Neural progenitor cell (in vitro differentiated cells): ENCODE data around the gene FMC1. TPM values are rescaled to one million over a fixed set of nuclear protein-coding genes. Genes with fewer than 3 reads are reported as not detected.
"Not testable (repeated sequence)": the region's sequence is repeated elsewhere in the genome, so short reads cannot be mapped to it uniquely, and the experiment has no call there.

Source experiments
- DNase-seq: peaks from one replicate; pipeline ENCODE4 v3.0.0-alpha.2; 2016; ENCODE audit warnings: low spot score
- H2AFZ ChIP-seq: fragments of 200-600 bp; sonication (generic); replicated peaks from 2 replicates; pipeline ENCODE4 v1.6.1; 2016; ENCODE audit warnings: antibody characterized with exemption
- H3F3A ChIP-seq: fragments of 200-600 bp; sonication (generic); 2 replicates; pipeline ENCODE4 v1.6.1; 2016; ENCODE audit warnings: antibody characterized with exemption, low read depth
- H3K27ac ChIP-seq: fragments of 200-600 bp; sonication (generic); 2 replicates; pipeline ENCODE4 v1.5.1; 2016; ENCODE audit warnings: mild to moderate bottlenecking
- H3K27me3 ChIP-seq: fragments of 200-600 bp; sonication (generic); 2 replicates; pipeline ENCODE4 v1.6.1; 2016; ENCODE audit warnings: mild to moderate bottlenecking, moderate library complexity
- H3K36me3 ChIP-seq: fragments of 200-600 bp; sonication (generic); 2 replicates; pipeline ENCODE4 v1.5.1; 2016
- H3K4me1 ChIP-seq: fragments of 200-600 bp; sonication (generic); 2 replicates; pipeline ENCODE4 v1.6.1; 2016; ENCODE audit warnings: mixed run types
- H3K4me2 ChIP-seq: fragments of 200-600 bp; sonication (generic); 2 replicates; pipeline ENCODE4 v1.6.1; 2016
- H3K4me3 ChIP-seq: fragments of 200-600 bp; sonication (generic); 2 replicates; pipeline ENCODE4 v1.5.1; 2016
- H3K79me2 ChIP-seq: fragments of 200-600 bp; sonication (generic); 2 replicates; pipeline ENCODE4 v1.6.1; 2016; ENCODE audit warnings: low read depth
- H3K9ac ChIP-seq: fragments of 200-600 bp; sonication (generic); 2 replicates; pipeline ENCODE4 v1.6.1; 2016
- H3K9me3 ChIP-seq: fragments of 200-600 bp; sonication (generic); 2 replicates; pipeline ENCODE4 v1.5.1; 2016; ENCODE audit warnings: low read depth
- H4K20me1 ChIP-seq: fragments of 200-600 bp; sonication (generic); 2 replicates; pipeline ENCODE4 v1.6.1; 2016; ENCODE audit warnings: low read depth
- H3K27ac Mint-ChIP-seq: 3 replicates; pipeline ENCODE4 v1.8.0; 2021; ENCODE audit warnings: mixed read lengths
- H3K27me3 Mint-ChIP-seq: 2 replicates; pipeline ENCODE4 v1.8.0; 2022; ENCODE audit warnings: low read depth, mild to moderate bottlenecking, inconsistent platforms, moderate library complexity, mixed read lengths; ENCODE audit not compliant: insufficient read depth
- H3K36me3 Mint-ChIP-seq: 3 replicates; pipeline ENCODE4 v1.8.0; 2021; ENCODE audit warnings: mixed read lengths
- H3K4me1 Mint-ChIP-seq: 3 replicates; pipeline ENCODE4 v1.8.0; 2021; ENCODE audit warnings: mixed read lengths
- H3K4me3 Mint-ChIP-seq: 3 replicates; pipeline ENCODE4 v1.8.0; 2021; ENCODE audit warnings: mild to moderate bottlenecking, moderate library complexity, mixed read lengths
- H3K9me3 Mint-ChIP-seq: 3 replicates; pipeline ENCODE4 v1.8.0; 2020; ENCODE audit warnings: mixed read lengths
- EZH2 ChIP-seq: fragments of 200-600 bp; sonication (generic); IDR thresholded peaks from 2 replicates; pipeline ENCODE4 v1.6.1; 2017; ENCODE audit warnings: antibody characterized with exemption, mild to moderate bottlenecking, moderate library complexity
- EZH2phosphoT487 ChIP-seq: fragments of 200-600 bp; sonication (generic); IDR thresholded peaks from 2 replicates; pipeline ENCODE4 v1.6.1; 2017; ENCODE audit warnings: antibody characterized with exemption
- total RNA-seq: library from RNA; depleted of rRNA; stranded (reverse); fragments of >200 nt; gene quantifications from 2 replicates; pipeline ENCODE4 v1.2.3, GENCODE V29; 2015; ENCODE audit warnings: low replicate concordance
- TF ChIP-seq, protein P1 (sequence below): fragments of 200-600 bp; sonication (generic); IDR thresholded peaks from 2 replicates; pipeline ENCODE4 v1.5.1; 2017; ENCODE audit warnings: antibody characterized with exemption, mild to moderate bottlenecking

The FMC1 gene
- total RNA-seq, 1 donor from 2014 or later, result 8.1 TPM

DNA sequence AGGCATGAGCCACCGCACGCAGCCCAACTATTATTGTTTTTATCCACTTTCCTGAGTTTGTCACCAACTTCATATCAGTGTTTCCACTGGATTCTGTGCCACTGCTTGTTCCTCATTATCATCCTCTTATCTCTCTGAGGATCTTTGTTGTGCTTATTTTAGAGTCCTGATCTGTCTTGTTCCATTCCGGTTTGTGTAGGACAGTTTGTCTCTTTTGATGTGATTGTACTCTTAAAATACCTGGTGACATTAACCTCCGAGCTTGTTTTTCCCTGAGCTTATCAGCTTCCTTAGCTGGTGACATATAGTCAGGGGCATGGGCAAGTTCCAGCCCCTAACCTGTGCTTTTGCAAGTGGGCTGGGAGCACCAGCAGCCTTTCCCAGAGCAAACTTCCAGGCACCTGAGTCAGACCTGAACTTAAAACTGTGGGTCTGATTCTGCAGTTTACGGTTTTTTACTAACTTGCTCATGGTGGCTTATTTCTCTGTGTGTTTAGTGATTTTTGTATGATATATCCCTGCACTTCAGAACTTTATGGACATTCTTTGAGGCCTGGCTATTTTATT is 23.1 kb upstream of the FMC1 start:
- H4K20me1 ChIP-seq, result no peaks in the 10 kb centered on the region
- H3K4me1 Mint-ChIP-seq, result no peaks in the 10 kb centered on the region
- H3K9me3 ChIP-seq, result no peaks in the 10 kb centered on the region
- H2AFZ ChIP-seq, result no peak overlapping the region
- H3K27ac ChIP-seq, result no peak overlapping the region
- no peaks in the 10 kb centered on the region for H3K36me3 ChIP-seq
- no peaks in the 10 kb centered on the region for H3K36me3 Mint-ChIP-seq
- no peaks in the 10 kb centered on the region for H3K4me1 ChIP-seq
- H3F3A ChIP-seq, result no peaks in the 10 kb centered on the region
- no peak overlapping the region for H3K9ac ChIP-seq
- H3K27me3 Mint-ChIP-seq, result peaks cover 7% of the 10 kb centered on the region
- no peak for DNase-seq
- H3K4me2 ChIP-seq, result no peak overlapping the region
- H3K9me3 Mint-ChIP-seq, result no peaks in the 10 kb centered on the region
- no peaks in the 10 kb centered on the region for H3K27me3 ChIP-seq
- no peak overlapping the region for H3K4me3 Mint-ChIP-seq
- H3K4me3 ChIP-seq, result no peak overlapping the region
- no peaks in the 10 kb centered on the region for H3K79me2 ChIP-seq
- TF ChIP-seq, protein P1, sequence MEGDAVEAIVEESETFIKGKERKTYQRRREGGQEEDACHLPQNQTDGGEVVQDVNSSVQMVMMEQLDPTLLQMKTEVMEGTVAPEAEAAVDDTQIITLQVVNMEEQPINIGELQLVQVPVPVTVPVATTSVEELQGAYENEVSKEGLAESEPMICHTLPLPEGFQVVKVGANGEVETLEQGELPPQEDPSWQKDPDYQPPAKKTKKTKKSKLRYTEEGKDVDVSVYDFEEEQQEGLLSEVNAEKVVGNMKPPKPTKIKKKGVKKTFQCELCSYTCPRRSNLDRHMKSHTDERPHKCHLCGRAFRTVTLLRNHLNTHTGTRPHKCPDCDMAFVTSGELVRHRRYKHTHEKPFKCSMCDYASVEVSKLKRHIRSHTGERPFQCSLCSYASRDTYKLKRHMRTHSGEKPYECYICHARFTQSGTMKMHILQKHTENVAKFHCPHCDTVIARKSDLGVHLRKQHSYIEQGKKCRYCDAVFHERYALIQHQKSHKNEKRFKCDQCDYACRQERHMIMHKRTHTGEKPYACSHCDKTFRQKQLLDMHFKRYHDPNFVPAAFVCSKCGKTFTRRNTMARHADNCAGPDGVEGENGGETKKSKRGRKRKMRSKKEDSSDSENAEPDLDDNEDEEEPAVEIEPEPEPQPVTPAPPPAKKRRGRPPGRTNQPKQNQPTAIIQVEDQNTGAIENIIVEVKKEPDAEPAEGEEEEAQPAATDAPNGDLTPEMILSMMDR, result no peak
- TF ChIP-seq EZH2phosphoT487 (no peak), EZH2 (no peak)
- no peak overlapping the region for H3K27ac Mint-ChIP-seq

DNA sequence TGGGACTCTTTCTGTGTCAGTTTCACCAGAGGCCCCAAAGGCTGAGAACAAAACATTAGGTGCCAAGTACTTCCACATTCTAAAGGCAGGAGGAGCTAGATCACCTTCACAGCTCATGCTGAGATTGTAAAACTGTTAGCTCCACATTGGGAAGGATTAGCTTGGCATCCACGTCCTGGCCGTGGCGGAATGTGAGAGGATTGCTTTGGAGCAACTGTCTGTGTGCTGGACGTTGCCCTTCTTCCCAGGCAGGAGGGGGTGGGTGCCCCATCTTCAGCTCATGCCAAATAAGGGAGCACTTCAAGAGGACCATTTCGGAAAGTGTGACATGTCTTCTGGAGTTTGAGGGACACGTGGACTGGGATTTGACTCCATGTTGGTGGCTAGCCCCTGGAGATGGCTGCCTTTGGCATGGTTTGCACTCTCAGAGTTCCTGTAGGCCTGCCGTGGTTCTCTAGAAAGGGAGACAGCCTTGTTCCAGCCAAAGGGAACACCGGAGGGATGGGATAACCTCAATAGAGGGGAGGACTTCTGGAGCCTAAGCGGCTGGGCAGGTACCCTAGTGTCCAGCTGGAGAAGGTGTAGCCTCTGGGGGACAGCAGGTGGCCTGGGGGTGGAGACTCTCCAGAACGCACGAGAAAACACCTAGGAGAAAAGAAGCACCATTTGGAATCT is 19.9 kb upstream of the FMC1 start:
- no peaks in the 10 kb centered on the region for H3K36me3 ChIP-seq
- no peak overlapping the region for H2AFZ ChIP-seq
- DNase-seq, result peak; percentile 30
- no peaks in the 10 kb centered on the region for H3K36me3 Mint-ChIP-seq
- no peaks in the 10 kb centered on the region for H3K27me3 ChIP-seq
- H3K9ac ChIP-seq, result no peak overlapping the region
- H3K9me3 ChIP-seq, result no peaks in the 10 kb centered on the region
- H3K4me1 Mint-ChIP-seq, result no peaks in the 10 kb centered on the region
- H3K4me3 ChIP-seq, result no peak overlapping the region
- peaks cover 4% of the 10 kb centered on the region for H3K27me3 Mint-ChIP-seq
- no peak overlapping the region for H3K4me3 Mint-ChIP-seq
- no peak overlapping the region for H3K4me2 ChIP-seq
- H3K79me2 ChIP-seq, result no peaks in the 10 kb centered on the region
- no peaks in the 10 kb centered on the region for H4K20me1 ChIP-seq
- TF ChIP-seq, protein P1, result peak; percentile 28
- TF ChIP-seq EZH2, result no peak
- no peak overlapping the region for H3K27ac Mint-ChIP-seq
- no peaks in the 10 kb centered on the region for H3F3A ChIP-seq
- no peaks in the 10 kb centered on the region for H3K9me3 Mint-ChIP-seq
- no peak overlapping the region for H3K27ac ChIP-seq
- no peaks in the 10 kb centered on the region for H3K4me1 ChIP-seq

DNA sequence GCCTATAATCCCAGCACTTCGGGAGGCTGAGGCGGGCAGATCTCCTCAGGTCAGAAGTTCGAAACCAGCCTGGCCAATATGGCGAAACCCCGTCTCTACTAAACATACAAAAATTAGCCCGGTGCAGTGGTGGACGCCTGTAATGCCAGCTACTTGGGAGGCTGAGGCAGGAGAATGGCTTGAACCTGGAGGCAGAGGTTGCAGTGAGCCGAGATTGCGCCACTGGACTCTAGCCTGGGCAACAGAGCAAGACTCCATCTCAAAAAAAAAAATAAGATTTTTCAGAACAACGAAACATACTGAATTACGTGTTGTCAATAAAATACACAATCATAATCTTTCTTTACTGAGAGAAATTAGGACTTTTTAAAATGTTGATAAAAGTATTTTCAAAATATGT is 16.4 kb upstream of the FMC1 start:
- H3K27me3 ChIP-seq, H3K36me3 Mint-ChIP-seq, H3K4me1 Mint-ChIP-seq, H2AFZ ChIP-seq, H3K9ac ChIP-seq, H3F3A ChIP-seq, H4K20me1 ChIP-seq, DNase-seq, H3K4me3 Mint-ChIP-seq, H3K27ac ChIP-seq, H3K4me2 ChIP-seq, H3K79me2 ChIP-seq, H3K4me3 ChIP-seq, H3K9me3 ChIP-seq, H3K27me3 Mint-ChIP-seq, H3K4me1 ChIP-seq, H3K36me3 ChIP-seq, H3K9me3 Mint-ChIP-seq, H3K27ac Mint-ChIP-seq: not testable (repeated sequence)

DNA sequence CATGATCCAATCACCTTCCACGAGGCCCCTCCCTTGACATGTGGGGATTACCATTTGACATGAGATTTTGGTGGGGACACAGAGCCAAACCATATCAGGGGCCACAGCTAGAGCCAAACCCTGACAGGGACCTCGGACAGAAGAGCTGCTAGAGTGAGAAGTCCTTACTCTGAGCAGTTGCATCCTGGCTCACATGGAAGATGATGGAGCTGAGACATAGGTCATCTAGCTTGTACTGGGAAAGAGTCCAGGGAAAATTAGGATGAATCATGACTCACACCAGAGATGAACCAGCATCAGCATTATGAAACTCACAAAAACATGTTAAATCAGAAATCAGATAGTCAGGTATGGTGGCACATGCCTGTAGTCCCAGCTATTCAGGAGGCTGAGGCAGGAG is 12.8 kb upstream of the FMC1 start:
- H3F3A ChIP-seq, result no peaks in the 10 kb centered on the region
- Mint-ChIP-seq H3K36me3 (no peaks in the 10 kb centered on the region), H3K27ac (no peak overlapping the region)

More for the DNA sequence above, 12.8 kb upstream of the FMC1 start:
- Histone ChIP-seq H3K9ac (no peak overlapping the region), H3K9me3 (no peaks in the 10 kb centered on the region), H3K4me2 (no peak overlapping the region), H3K27ac (no peak overlapping the region), H4K20me1 (no peaks in the 10 kb centered on the region), H3K36me3 (no peaks in the 10 kb centered on the region), H3K4me1 (no peaks in the 10 kb centered on the region), H3K79me2 (no peaks in the 10 kb centered on the region), H3K4me3 (no peak overlapping the region), H3K27me3 (no peaks in the 10 kb centered on the region), H2AFZ (no peak overlapping the region)
- TF ChIP-seq EZH2phosphoT487 (no peak), EZH2 (no peak)
- TF ChIP-seq, protein P1, result no peak
- Mint-ChIP-seq H3K9me3 (no peaks in the 10 kb centered on the region), H3K4me1 (no peaks in the 10 kb centered on the region), H3K4me3 (no peak overlapping the region), H3K27me3 (peaks cover 7% of the 10 kb centered on the region)
- DNase-seq, result no peak
